ENCODE results near the gene RAB35. TPM values are rescaled to one million over a fixed set of nuclear protein-coding genes. Genes with fewer than 3 reads are reported as not detected.

Gene RAB35
- total RNA-seq = 38.8 and 42.0 TPM in 2 replicates

- no peak for DNase-seq (ENCODE audit: low read depth in 2 of 2)
Measured at GRCh38 chr12:120116441-120116791, at the start of gene RAB35. RAB35 (minus strand) TSS chr12:120116753; CDS start chr12:120116650, 103 bp downstream.

- DNase-seq (ENCODE audit: low read depth in 2 of 2) = no peak
Measured at GRCh38 chr12:120164293-120164692, 47.7 kb upstream of the RAB35 start.

GRCh38 chr12:120162763-120163162, 46.2 kb upstream of the RAB35 start:
- DNase-seq (ENCODE audit: low read depth in 2 of 2) = no peak

GRCh38 chr12:120161852-120162251, 45.3 kb upstream of the RAB35 start:
- no peak for DNase-seq (ENCODE audit: low read depth in 2 of 2)

- DNase-seq (ENCODE audit: low read depth in 2 of 2) = no peak
Measured at GRCh38 chr12:120159509-120160237, 43.1 kb upstream of the RAB35 start.

DNA sequence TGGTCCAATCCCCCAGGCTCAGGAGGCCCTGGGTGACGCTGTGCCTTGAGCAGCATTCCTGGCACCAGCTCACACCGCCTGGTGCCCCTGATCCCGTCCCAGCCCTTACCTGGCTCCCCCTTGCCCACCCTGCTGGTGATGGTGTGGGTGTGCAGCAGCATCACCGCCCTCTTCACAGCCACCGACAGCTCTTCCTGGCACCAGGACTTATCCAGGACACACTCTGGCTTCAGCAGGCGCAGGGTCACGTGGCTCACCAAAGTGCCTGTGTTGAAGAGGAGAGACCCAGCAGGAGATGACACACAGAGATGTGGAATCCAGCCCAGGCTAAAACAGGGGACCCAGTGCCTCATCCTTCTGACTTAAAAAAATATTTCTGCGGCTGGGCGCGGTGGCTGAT, 41.8 kb upstream of the RAB35 start:
- DNase-seq (ENCODE audit: low read depth in 2 of 2) = no peak

GRCh38 chr12:120157678-120158077, 41.1 kb upstream of the RAB35 start:
- no peak for DNase-seq (ENCODE audit: low read depth in 2 of 2)

DNA sequence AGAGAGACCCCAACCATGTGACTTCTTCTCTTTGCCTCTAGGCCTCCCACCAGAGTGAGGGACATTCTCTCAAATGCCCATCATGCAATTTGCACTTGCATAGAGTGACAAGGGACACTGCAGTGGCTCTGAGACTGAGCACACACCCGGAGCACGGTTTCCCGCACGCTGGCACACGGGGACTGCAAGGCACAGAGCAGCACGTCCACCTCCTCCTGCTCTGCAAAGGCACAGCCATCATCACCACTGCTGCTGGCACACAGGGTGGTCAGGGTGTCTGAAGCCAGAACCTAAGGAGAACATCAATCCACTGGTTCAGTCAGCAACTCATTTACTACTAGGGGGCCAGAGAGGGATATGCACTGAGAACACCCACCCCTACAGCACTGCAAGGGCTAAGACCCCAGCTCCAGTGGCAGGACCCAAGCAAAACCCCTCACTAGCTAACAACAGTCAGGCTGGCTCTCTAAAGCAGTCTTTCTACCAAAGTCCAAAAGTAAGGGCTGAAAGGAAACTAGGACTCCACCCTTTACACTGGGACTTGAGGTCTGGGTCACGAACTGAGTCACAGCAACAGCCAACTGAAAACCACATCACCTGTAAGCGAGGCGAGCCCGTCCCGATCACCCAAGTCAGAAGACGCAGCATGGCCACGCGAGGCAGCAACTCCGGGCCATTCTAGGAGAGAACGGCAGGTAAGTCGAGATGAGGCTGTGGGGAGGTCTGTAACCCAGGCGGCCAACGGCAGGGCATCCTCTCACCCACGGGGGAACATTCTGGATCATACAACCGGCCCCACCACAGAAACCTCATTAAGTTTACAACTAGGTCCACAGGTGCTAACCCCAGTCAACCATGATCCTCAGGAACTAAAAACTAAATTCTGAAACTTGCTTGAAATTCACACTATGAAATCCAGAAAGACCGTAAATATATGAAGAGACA, 40.0 kb upstream of the RAB35 start:
- DNase-seq (ENCODE audit: low read depth in 2 of 2) = no peak

GRCh38 chr12:120155072-120155471, 38.5 kb upstream of the RAB35 start:
- DNase-seq (ENCODE audit: low read depth in 2 of 2) = no peak

DNA sequence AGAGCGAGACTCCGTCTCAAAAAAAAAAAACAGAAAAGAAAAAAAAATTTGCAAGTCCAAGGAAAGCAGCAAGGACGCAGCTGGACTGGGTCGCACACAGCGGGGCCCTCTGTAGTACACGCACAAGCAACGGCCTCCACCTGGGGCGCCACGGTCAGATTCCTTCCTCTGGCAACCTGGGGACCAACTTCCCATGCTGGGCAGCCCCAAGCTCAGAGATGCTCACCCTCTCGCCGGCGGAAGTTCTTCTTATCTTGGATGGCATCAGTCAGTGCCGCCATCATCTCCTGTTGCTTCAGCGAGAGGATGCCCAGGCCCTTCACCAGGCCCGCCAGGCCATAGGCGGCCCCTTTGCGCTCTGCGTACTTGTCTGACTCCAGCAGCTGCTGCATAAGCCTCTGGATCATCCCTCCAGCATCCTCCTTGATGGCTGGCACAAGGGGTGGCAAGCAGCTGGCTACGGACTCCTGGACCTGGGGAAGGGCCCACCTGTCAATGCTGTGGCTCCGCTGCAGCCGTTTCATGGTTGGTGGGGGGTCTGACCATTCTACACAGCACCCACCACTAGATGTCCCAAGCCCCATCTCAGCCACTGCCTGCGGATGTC, 34.5 kb upstream of the RAB35 start:
- no peak for DNase-seq (ENCODE audit: low read depth in 2 of 2)

- no peak for DNase-seq (ENCODE audit: low read depth in 2 of 2)
Measured at GRCh38 chr12:120148011-120148410, 31.5 kb upstream of the RAB35 start.

DNA sequence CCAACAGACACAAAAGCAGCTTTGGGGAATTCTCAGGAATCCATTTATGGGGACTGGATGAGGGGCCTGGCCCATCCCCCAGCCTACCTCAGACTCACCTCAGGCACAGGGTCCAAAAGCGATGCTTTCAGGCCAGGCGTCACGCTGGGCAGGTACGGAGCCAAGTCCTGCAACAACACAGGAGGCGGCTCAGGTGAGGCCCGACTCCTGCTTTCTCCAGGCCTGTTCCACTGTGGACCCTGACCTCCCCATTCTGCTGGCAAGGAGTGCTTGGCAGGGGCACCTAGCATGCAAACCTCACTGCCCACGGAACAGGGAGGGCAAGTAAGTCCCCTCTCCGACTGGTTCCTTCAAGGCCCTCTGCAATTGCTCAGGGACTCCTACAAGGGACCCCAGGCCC, 28.6 kb upstream of the RAB35 start:
- DNase-seq (ENCODE audit: low read depth in 2 of 2) = no peak

DNA sequence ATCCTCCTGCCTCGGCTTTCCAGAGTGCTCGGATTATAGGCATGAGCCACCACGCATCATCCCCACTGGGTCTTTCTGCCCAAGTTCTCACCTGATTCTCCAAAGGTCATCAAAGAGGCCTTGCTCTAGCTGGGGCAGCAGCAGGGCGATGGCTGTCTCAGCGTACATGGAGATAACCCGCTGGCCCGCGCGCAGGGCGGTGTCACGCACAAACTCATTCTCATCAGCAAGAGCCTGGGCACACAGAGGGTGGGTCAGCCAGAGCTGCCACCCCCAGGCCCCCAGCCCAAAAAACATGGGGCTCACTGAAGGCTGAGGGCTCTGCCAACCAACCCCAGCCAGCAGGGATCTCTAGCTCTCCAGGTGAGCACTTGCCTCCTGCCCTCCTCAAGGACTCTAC, 27.7 kb upstream of the RAB35 start:
- no peak for DNase-seq (ENCODE audit: low read depth in 2 of 2)

- DNase-seq (ENCODE audit: low read depth in 2 of 2) = no peak
Measured at GRCh38 chr12:120142231-120142877, 25.8 kb upstream of the RAB35 start.

- no peak for DNase-seq (ENCODE audit: low read depth in 2 of 2)
Measured at GRCh38 chr12:120141336-120141735, 24.8 kb upstream of the RAB35 start.

- no peak for DNase-seq (ENCODE audit: low read depth in 2 of 2)
Measured at GRCh38 chr12:120140603-120141002, 24.1 kb upstream of the RAB35 start.

GRCh38 chr12:120139958-120140357, 23.4 kb upstream of the RAB35 start:
- DNase-seq (ENCODE audit: low read depth in 2 of 2) = no peak

DNA sequence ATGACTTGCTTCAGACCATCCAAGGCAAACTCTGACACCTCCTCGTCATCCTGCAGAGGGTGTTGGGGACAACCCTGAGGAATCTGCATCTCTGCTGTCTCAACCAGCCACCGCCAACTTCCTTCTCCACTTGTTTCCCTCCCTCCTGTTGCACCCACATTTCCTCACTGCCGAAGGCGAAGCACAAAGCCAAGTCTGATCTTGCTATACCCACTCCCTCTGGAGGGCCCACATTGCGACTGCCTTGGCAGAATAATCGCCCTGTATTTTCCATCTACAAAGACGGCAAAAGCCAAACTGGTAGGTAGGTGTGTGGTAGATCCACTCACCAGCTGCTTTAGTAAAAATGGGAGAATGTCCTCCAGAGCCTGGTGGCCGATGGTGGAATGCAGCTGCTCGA, 21.8 kb upstream of the RAB35 start:
- DNase-seq (ENCODE audit: low read depth in 2 of 2) = no peak

DNA sequence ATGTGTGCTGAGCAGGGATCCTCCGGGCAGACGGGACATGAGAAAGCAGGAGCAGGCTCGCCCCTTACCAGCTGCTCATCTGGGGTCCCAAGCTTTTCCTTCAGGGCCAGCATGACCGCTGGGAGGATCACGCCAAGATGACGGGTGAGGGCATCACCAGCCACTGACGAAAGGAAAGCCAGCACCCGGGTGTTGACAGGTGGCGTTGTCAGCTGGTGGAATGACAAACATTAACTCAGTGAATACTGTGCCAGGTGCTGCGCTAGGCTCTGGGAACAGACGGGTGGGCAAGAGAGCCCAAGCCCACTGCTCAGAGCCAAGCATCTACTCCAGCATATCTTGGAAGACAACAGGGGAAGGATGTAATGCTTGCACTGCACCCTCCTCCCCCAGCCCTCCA, 21.3 kb upstream of the RAB35 start:
- no peak for DNase-seq (ENCODE audit: low read depth in 2 of 2)

DNA sequence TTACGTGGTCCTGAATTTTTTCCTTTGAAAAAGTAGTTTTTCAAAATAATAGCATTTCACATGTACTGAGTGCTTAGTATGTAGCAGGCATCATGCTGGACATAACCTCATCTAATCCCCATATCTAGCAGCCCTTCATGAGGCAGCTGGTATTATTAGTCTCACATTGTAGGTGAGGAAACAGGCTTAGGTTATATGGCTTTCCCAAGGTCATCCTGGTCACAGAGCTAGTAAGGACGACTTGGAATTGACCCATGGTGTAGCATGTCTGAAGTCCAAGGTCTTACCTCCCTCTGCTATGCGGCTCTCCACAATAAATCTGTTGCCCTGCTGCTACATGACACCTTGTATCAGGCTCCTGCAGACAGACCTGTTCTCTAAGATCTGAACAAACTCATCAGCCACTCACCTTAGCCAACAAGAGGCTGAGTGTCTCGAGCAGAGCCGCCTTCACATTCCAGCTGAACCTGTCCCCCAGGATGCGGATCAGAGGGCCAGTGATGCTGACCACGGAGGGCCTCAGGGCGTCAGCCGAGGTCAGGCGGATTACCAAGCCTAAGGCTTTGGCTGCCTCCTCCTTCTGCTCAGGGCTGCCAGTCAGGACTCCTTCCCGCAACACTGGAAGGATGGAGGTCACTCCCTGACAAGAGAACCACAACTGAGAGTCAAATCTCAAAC, 19.7 kb upstream of the RAB35 start:
- DNase-seq (ENCODE audit: low read depth in 2 of 2) = no peak

DNA sequence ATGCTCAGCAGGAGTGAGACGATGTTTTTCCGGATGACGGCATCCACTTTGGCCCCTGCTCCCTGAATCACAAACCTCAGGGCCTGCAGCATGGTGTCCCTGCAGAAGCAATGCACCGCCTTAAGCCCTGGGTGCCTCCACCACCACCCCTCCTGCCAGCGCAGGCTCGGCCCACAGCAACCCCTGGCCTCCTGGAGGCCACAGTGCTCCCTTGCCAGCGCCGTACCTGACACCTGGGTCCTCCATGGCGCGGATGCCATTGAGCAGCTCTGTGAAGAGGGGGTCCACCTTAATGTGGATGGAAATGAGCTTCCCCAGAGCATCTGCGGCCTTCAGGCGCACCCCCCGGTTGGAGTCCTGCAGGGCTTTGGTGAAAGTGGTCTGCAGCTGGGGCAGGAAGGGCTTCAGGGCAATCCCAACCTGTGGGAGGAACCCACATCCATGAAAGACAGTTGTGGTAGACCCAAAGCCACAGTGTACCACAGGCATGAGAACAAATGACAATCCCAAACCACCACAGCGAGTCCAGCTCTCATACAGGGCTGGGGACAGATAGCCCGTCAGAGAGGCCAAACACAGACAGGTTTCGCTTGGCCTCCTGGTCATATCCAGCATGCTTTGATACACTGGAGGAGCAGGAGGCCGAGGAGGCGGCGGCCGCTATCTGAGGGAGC, 17.9 kb upstream of the RAB35 start:
- no peak for DNase-seq (ENCODE audit: low read depth in 2 of 2)
